Activated naive CD8-positive, alpha-beta T cell treated with anti-CD3 and anti-CD28 coated beads for 36 hours (primary cell): Measurements from ENCODE around the gene DPP3. TPM values are rescaled to one million over a fixed set of nuclear protein-coding genes. Genes with fewer than 3 reads are reported as not detected.
A peak's percentile ranks its signal among the peaks of the same experiment; 100 is the strongest.

Experiments
- DNase-seq: peaks from one replicate; pipeline ENCODE4 v3.0.0; 2021
- H3K27ac Mint-ChIP-seq: one replicate; pipeline ENCODE4 v1.8.0; 2022; ENCODE audit warnings: mild to moderate bottlenecking, moderate library complexity, mixed read lengths
- H3K27me3 Mint-ChIP-seq: one replicate; pipeline ENCODE4 v1.8.0; 2022; ENCODE audit warnings: mild to moderate bottlenecking, mixed read lengths
- H3K36me3 Mint-ChIP-seq: one replicate; pipeline ENCODE4 v1.8.0; 2021; ENCODE audit warnings: mild to moderate bottlenecking, mixed read lengths
- H3K4me1 Mint-ChIP-seq: one replicate; pipeline ENCODE4 v1.8.0; 2021; ENCODE audit warnings: mixed read lengths
- H3K4me3 Mint-ChIP-seq: one replicate; pipeline ENCODE4 v1.8.0; 2022; ENCODE audit warnings: mild to moderate bottlenecking, moderate library complexity, mixed read lengths
- H3K9me3 Mint-ChIP-seq: one replicate; pipeline ENCODE4 v1.8.0; 2022; ENCODE audit warnings: mixed read lengths
- total RNA-seq, 2 experiments: library from RNA; stranded (reverse); gene quantifications; one replicate each; pipeline ENCODE4 v1.2.3, GENCODE V29; 2021

Gene DPP3
- total RNA-seq, 2 experiments from 2014 or later = 70.7 to 75.3 TPM

DNA sequence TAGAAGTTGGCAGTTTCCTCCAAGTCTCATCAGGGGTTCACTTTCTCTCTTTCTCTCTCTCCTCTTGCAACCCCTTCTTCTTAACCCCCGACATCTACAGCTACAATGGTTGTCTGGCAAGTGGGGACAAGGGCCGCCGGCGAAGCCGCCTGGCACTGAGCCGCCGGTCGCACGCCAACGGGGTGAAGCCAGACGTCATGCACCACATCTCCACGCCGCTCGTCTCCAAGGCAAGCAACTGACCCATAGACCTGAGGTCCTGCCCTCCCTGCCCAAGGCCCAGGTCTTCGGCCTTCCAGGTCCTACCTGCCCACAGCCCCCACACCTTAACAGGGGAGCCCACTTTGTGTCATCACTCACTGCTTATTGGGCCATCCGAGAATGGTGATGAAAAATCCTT lies 9.1 kb upstream of the DPP3 start:
- Mint-ChIP-seq H3K4me1 (peaks cover 22% of the 10 kb centered on the region), H3K36me3 (peaks cover 2% of the 10 kb centered on the region), H3K4me3 (no peak overlapping the region), H3K9me3 (no peaks in the 10 kb centered on the region), H3K27ac (no peak overlapping the region), H3K27me3 (no peaks in the 10 kb centered on the region)
- DNase-seq = no peak

DNA sequence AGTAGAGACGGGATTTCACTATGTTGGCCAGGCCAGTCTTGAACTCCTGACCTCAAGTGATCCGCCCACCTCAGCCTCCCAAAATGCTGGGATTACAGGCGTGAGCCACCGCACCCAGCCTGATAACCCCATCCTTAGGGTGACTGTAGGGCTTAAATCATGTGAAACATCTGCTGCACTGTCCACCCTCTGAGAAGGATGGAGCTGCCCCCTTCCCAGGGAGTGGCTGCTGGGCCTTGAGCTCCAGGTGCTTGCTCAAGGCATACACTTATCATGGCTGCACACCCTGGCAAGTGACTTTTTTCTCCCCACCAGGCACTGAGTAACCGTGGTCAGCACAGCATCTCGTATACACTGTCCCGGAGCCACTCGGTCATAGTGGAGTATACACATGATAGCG lies 8.2 kb upstream of the DPP3 start:
- Mint-ChIP-seq H3K4me3 (no peak overlapping the region), H3K9me3 (no peaks in the 10 kb centered on the region), H3K4me1 (peaks cover 18% of the 10 kb centered on the region), H3K36me3 (peaks cover 2% of the 10 kb centered on the region), H3K27ac (no peak overlapping the region), H3K27me3 (no peaks in the 10 kb centered on the region)
- DNase-seq = no peak

DNA sequence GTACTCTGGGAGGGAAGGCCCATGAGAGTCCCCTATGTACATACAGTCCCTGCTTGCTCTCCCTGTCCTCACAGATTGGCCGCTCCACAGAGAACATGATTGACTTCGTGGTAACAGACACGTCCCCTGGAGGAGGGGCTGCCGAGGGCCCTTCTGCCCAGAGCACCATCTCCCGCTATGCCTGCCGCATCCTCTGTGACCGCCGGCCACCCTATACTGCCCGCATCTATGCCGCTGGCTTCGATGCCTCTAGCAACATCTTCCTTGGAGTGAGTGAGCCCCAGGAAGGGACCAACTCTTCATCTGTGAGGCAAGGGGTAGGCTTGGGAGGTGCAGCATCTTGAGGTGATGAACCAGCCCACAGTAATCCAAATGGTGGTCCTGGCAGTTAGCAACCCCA lies 7.1 kb upstream of the DPP3 start:
- Mint-ChIP-seq H3K4me1 (peaks cover 10% of the 10 kb centered on the region), H3K27ac (no peak overlapping the region), H3K36me3 (peaks cover 5% of the 10 kb centered on the region), H3K9me3 (no peaks in the 10 kb centered on the region), H3K4me3 (no peak overlapping the region), H3K27me3 (no peaks in the 10 kb centered on the region)
- no peak for DNase-seq

DNA sequence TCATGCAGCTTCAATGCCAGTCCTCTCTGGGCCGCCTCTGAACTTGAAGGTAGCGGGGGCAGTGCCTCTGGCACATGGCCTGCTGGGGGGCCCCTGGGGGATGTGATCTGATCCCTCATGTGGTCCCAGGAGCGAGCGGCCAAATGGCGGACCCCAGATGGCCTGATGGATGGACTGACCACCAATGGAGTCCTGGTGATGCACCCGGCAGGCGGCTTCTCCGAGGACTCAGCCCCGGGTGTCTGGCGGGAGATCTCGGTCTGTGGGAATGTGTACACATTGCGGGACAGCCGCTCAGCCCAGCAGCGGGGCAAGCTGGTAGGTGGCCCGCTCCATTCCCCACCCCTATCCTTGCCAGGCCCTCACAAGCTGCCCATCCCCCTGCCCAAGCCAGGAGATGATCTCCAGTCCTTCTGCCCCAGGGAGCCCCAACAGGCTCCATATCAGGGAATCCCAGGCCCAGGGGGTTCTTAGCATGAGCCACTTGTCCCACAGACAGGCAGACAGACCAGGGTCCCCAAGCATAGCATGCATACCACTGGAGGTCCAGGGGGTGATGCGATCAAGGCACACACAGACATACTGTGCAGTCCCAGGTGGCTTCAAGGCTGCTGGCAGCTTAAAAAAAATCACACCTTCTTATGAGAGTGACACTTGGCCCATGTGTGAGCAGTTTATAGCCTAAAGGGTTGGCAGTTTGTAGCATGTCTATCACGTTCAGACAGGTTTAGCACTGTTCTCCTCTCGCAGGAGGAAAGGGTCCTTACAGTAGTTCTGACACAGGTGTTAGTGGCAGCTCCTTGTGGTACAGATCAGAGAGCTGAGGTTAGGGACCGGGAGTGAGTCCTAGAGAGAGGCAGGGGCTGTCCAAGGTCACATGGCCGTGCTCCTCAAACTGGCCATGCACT lies 6.4 kb upstream of the DPP3 start:
- H3K4me1 Mint-ChIP-seq = peaks cover 13% of the 10 kb centered on the region
- H3K4me3 Mint-ChIP-seq = no peak overlapping the region
- DNase-seq = no peak
- no peaks in the 10 kb centered on the region for H3K27me3 Mint-ChIP-seq
- no peaks in the 10 kb centered on the region for H3K9me3 Mint-ChIP-seq
- peaks cover 5% of the 10 kb centered on the region for H3K36me3 Mint-ChIP-seq
- no peak overlapping the region for H3K27ac Mint-ChIP-seq

GRCh38 chr11:66475349-66476172 lies 4.7 kb upstream of the DPP3 start:
- no peaks in the 10 kb centered on the region for H3K27me3 Mint-ChIP-seq
- no peak overlapping the region for H3K4me3 Mint-ChIP-seq
- H3K4me1 Mint-ChIP-seq = peaks cover 15% of the 10 kb centered on the region
- peaks cover 5% of the 10 kb centered on the region for H3K36me3 Mint-ChIP-seq
- no peaks in the 10 kb centered on the region for H3K9me3 Mint-ChIP-seq
- DNase-seq = no peak
- no peak overlapping the region for H3K27ac Mint-ChIP-seq

- H3K27me3 Mint-ChIP-seq = no peaks in the 10 kb centered on the region
- peaks cover 5% of the 10 kb centered on the region for H3K36me3 Mint-ChIP-seq
- no peak for DNase-seq
- no peak overlapping the region for H3K27ac Mint-ChIP-seq
- H3K4me1 Mint-ChIP-seq = peaks cover 18% of the 10 kb centered on the region
- no peak overlapping the region for H3K4me3 Mint-ChIP-seq
- no peaks in the 10 kb centered on the region for H3K9me3 Mint-ChIP-seq
Observed at GRCh38 chr11:66476173-66476840, 3.9 kb upstream of the DPP3 start.

GRCh38 chr11:66476841-66477251 lies 3.4 kb upstream of the DPP3 start:
- H3K4me3 Mint-ChIP-seq = no peak overlapping the region
- no peaks in the 10 kb centered on the region for H3K9me3 Mint-ChIP-seq
- peaks cover 5% of the 10 kb centered on the region for H3K36me3 Mint-ChIP-seq
- DNase-seq = no peak
- H3K27me3 Mint-ChIP-seq = no peaks in the 10 kb centered on the region
- peaks cover 21% of the 10 kb centered on the region for H3K4me1 Mint-ChIP-seq
- H3K27ac Mint-ChIP-seq = no peak overlapping the region

GRCh38 chr11:66477263-66478201 lies 2.7 kb upstream of the DPP3 start:
- no peak overlapping the region for H3K4me3 Mint-ChIP-seq
- peaks cover 22% of the 10 kb centered on the region for H3K4me1 Mint-ChIP-seq
- H3K36me3 Mint-ChIP-seq = peaks cover 7% of the 10 kb centered on the region
- no peaks in the 10 kb centered on the region for H3K9me3 Mint-ChIP-seq
- H3K27ac Mint-ChIP-seq = no peak overlapping the region
- no peak for DNase-seq
- H3K27me3 Mint-ChIP-seq = no peaks in the 10 kb centered on the region

DNA sequence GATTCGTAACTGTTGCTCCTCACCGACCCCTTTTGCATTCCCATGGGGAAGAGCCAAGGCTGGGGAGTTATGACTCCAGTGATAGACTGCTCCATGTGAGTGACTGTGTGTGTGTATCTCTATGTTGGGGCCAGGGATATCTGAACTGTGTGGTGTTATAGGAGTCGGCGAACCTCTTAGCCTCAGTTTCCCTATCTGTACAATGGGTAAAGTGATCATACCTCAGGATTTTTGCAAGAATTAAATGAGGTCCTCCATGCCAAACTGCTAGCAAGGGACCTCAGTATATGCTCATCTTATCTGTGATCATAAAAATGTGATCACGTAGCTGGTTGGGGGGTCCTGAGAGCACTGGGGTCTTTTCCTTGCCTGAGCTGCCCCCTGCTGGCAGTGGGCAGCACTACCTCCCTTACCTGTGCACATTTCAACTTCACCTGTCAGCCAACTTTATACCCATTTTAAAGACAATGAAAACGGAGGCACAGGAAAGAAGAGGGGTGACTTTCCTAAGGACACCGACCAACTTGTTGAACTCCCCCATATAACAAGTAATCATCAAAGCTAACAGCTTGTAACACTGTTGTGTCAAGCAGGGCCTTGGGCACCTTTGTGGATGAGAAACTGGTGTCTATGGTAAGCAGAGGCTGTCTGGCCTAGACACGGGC lies 1.4 kb upstream of the DPP3 start:
- H3K4me1 Mint-ChIP-seq = peaks cover 26% of the 10 kb centered on the region
- peaks cover 10% of the 10 kb centered on the region for H3K36me3 Mint-ChIP-seq
- H3K27ac Mint-ChIP-seq = peak overlapping the region; percentile 88
- H3K4me3 Mint-ChIP-seq = peak overlapping the region; percentile 93
- no peaks in the 10 kb centered on the region for H3K27me3 Mint-ChIP-seq
- peak; percentile 38 for DNase-seq
- no peaks in the 10 kb centered on the region for H3K9me3 Mint-ChIP-seq

GRCh38 chr11:66479394-66480116 lies 679 bp upstream of the DPP3 start:
- Mint-ChIP-seq H3K36me3 (peaks cover 13% of the 10 kb centered on the region), H3K27ac (peak overlapping the region; percentile 88), H3K4me3 (peak overlapping the region; percentile 93), H3K27me3 (no peaks in the 10 kb centered on the region), H3K9me3 (no peaks in the 10 kb centered on the region), H3K4me1 (peaks cover 26% of the 10 kb centered on the region)
- peak; percentile 20 for DNase-seq

DNA sequence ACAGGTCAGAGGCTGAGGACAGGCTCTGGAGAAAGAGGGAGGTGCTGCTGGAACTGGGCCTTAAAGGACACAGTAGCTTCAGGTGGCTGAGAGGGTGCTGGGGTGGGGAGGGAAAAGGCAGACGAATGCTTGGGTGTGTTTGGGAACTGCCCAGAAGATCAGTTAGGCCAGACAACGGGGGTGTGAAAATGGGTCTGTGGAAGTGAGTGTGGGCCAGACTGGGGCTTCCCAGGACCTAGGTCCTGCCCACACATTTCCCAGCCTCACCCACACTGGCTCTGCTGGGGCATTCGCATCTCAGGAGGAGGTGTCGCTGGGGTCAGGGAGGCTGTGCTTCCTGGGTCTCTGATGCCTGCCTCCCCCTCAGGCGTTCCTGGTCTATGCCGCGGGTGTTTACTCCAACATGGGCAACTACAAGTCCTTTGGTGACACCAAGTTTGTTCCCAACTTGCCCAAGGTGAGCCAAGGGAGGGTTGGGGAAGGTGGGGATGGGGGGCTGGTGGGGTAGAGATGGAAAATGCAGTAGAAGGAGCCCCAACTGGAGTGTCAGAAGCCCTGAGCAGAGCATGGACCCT lies 4.7 kb downstream of the DPP3 start:
- Mint-ChIP-seq H3K36me3 (peaks cover 15% of the 10 kb centered on the region), H3K9me3 (no peaks in the 10 kb centered on the region), H3K4me1 (peaks cover 16% of the 10 kb centered on the region), H3K27ac (no peak overlapping the region), H3K27me3 (no peaks in the 10 kb centered on the region), H3K4me3 (no peak overlapping the region)
- DNase-seq = no peak

DNA sequence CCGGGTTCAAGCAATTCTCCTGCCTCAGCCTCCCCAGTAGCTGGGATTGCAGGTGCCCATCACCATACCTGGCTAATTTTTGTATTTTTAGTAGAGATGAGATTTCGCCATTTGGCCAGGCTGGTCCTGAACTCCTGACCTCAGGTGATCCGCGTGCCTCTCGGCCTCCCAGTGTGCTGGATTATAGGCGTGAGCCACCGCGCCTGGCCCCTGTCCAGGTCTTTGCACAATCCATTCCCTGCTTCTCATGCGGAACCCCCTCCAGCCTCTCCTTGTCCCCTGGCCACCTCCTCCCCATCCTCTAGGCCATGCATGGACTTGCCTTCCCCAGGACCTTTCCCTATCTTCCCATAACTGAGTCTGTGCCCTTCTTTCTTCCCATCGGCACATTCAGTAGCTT lies 8.7 kb downstream of the DPP3 start:
- peaks cover 10% of the 10 kb centered on the region for H3K36me3 Mint-ChIP-seq
- no peaks in the 10 kb centered on the region for H3K9me3 Mint-ChIP-seq
- H3K27me3 Mint-ChIP-seq = no peaks in the 10 kb centered on the region
- H3K27ac Mint-ChIP-seq = no peak overlapping the region
- H3K4me3 Mint-ChIP-seq = no peak overlapping the region
- DNase-seq = no peak
- peaks cover 3% of the 10 kb centered on the region for H3K4me1 Mint-ChIP-seq

DNA sequence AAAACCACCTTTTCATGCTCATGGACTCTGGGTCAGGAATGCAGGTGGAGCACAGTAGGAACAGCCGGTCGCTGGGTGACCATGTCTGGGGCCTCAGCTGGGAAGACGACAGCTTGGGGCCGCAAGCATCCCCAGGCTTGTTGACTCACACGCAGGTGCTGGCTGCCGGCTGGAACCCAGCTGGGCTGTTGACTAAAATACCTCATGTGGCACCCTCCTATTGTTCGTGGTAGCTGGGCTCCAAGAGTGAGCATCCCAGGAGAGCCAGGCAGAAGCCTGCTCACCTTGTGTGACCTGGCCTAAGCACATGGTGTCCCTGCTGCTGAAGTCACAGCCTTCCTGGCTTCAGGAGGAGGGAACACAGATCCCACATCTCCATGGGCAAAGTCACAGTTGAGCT lies 9.4 kb downstream of the DPP3 start:
- DNase-seq = no peak
- H3K4me1 Mint-ChIP-seq = peaks cover 2% of the 10 kb centered on the region
- H3K27ac Mint-ChIP-seq = no peak overlapping the region
- H3K36me3 Mint-ChIP-seq = peaks cover 7% of the 10 kb centered on the region
- H3K9me3 Mint-ChIP-seq = no peaks in the 10 kb centered on the region
- no peaks in the 10 kb centered on the region for H3K27me3 Mint-ChIP-seq
- no peak overlapping the region for H3K4me3 Mint-ChIP-seq
